ENCODE results near the gene ABLIM2. TPM values are rescaled to one million over a fixed set of nuclear protein-coding genes. Genes with fewer than 3 reads are reported as not detected.

The ABLIM2 gene
- total and polyA plus RNA-seq, 10 of the 15 experiments (the other 5 are each of a cell fraction or from before 2014, with no cell fraction given): 0.03 to 0.15 (median 0.05) TPM; not detected in 7

DNA sequence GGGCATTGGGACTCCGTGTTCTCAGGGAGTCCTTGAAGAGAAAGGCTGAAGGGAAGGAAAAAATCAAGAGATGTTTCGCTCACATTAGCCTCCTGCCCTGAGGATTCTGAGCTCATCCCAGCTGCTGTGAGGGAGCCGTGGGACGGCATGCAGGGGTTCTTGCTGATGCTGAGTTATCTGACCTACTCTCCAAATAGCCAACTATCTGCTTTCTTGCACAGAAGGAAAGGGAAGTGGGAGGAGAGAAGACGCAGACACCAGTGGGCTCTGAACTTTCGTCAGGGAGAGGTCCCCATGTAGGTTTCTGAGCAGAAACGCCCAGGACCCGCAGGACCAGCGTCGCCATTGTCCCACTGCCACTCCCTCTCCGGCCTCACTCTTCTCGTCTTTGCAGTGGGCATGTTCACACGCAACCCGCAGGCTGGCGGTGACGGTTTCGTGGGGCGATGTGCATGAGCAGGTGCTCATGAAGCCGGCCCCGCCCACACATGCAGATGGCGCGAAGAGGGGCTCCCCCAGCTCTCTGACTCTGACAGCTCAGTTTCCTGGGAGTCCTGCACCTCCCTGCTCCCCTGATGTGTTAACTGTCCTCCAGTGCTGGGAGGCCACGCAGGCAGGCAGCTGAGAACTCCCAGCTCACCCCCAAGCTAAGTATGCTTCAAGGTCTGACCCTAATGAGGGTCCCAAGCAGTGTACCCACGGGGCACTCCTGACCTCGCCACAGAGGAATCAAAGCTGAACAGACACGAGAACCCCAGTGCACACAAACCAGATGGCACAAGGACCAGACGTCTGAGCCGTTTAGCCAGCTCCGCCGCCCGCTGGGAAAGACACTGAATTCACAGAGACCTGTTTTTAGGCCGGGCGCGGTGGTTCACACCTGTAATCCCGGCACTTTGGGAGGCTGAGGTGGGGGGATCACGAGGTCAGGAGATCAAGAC, 13.6 kb upstream of the ABLIM2 start:
- no peak overlapping the region for H3K27ac ChIP-seq (ENCODE audit: control insufficient read depth, insufficient read depth)
- H3K4me2 ChIP-seq (ENCODE audit: control insufficient read depth, insufficient read depth): peak overlapping the region; percentile 96
- no TSS peak for BruUV-seq (replicated peaks)
- no peaks in the 10 kb centered on the region for H3K79me2 ChIP-seq (ENCODE audit: control insufficient read depth, insufficient read depth, low read length)
- H2AFZ ChIP-seq (ENCODE audit: control insufficient read depth, low read depth, low read length): peak overlapping the region; percentile 45
- peak; percentile 56 for FAIRE-seq
- ChIA-PET SMC1A (ENCODE audit: uncharacterized antibody, unreplicated experiment) (interaction anchor here (0.8 to 1.8 kb wide), 5 partner anchors 10 to 27 kb away, joined by 3 to 6 read pairs (median 5); partner anchors contain the start of genes ABLIM2 and SH3TC1), CTCF (interaction anchor here (0.6 to 2.5 kb wide), 8 partner anchors 13 to 232 kb away, joined by 3 to 18 read pairs (median 4); no protein-coding TSS in a partner anchor), RAD21 (ENCODE audit: unreplicated experiment) (interaction anchor here (0.6 to 1.6 kb wide), 5 partner anchors 14 to 57 kb away, joined by 3 to 8 read pairs (median 4); partner anchors contain the start of genes ABLIM2 and SH3TC1), POLR2A (interaction anchor here (1.0 to 1.5 kb wide), 4 partner anchors 13 to 29 kb away, joined by 3 to 6 read pairs (median 4); partner anchors contain the start of gene SH3TC1)
- DNase-seq (ENCODE audit: low read depth, low spot score): peak; percentile 24
- WGBS (ENCODE audit: insufficient coverage, insufficient replicate concordance, low lambda C conversion rate, missing lambda C conversion rate): 15% methylated on average over 36 of the region's 36 CpGs
- in situ Hi-C loops (cut with MboI) (no loop called here), intact Hi-C loops (cut with micrococcal nuclease; ENCODE audit: unreplicated experiment) (no loop called here)
- no peaks in the 10 kb centered on the region for H3K27me3 ChIP-seq (replicated peaks in 1 of 2; ENCODE audit: control insufficient read depth in 2 of 2, insufficient read depth in 2 of 2, low read length in 1 of 2)
- no peaks in the 10 kb centered on the region for H4K20me1 ChIP-seq (ENCODE audit: control insufficient read depth, insufficient read depth)
- 0 out of 2 replicates have a peak overlapping the region, but pooled peaks have one; percentile 31 for H3K9ac ChIP-seq (ENCODE audit: control insufficient read depth, insufficient read depth, low read length)
- H3K4me3 ChIP-seq: no peak overlapping the region
- H3K36me3 ChIP-seq (ENCODE audit: control insufficient read depth in 2 of 2, insufficient read depth in 2 of 2, low read length in 1 of 2): no peaks in the 10 kb centered on the region
- H3K9me3 ChIP-seq (replicated peaks; ENCODE audit: control insufficient read depth, insufficient read depth, low read length): peaks cover 14% of the 10 kb centered on the region; the same call in 2 of the 3 replicates
- peak; percentile 83 for ATAC-seq
- H3K4me1 ChIP-seq (ENCODE audit: control insufficient read depth, insufficient read depth, low read length): peaks cover 21% of the 10 kb centered on the region
- TF ChIP-seq BCL11A (IDR thresholded peaks at IDR 0.05; ENCODE audit: low read depth, low read length): peak; percentile 57; the same call in 1 of the 2 replicates
- TF ChIP-seq FOS (IDR thresholded peaks at IDR 0.05; ENCODE audit: borderline replicate concordance, extremely low read depth, insufficient read length): no peak
- no peak for TF ChIP-seq MTA3 (IDR thresholded peaks at IDR 0.05; ENCODE audit: borderline replicate concordance, low read length)
- peak; percentile 86 for TF ChIP-seq TCF3 (IDR thresholded peaks at IDR 0.05; ENCODE audit: borderline replicate concordance, insufficient read depth, low read depth, low read length)
- TF ChIP-seq NFYB (IDR thresholded peaks at IDR 0.05; ENCODE audit: insufficient read depth, low read depth, low read length): no peak
- no peak for TF ChIP-seq NFIC (IDR thresholded peaks at IDR 0.05; ENCODE audit: low read depth, low read length)
- TF ChIP-seq POU2F2 (IDR thresholded peaks at IDR 0.05; ENCODE audit: borderline replicate concordance, low read depth, low read length): peak; percentile 75; the same call in 2 of the 3 replicates
- TF ChIP-seq BACH1 (IDR thresholded peaks at IDR 0.05; ENCODE audit: borderline replicate concordance): peak; percentile 50; the same call in 1 of the 2 replicates
- no peak for TF ChIP-seq CHD1 (IDR thresholded peaks at IDR 0.05; ENCODE audit: low read depth, low read length)
- TF ChIP-seq ZBED1 (IDR thresholded peaks at IDR 0.05; ENCODE audit: borderline replicate concordance): no peak
- 0 out of 2 replicates have a peak, but pooled peaks have one; percentile 29 for TF ChIP-seq CBX5 (IDR thresholded peaks at IDR 0.05; ENCODE audit: low read depth)
- TF ChIP-seq, protein P1, sequence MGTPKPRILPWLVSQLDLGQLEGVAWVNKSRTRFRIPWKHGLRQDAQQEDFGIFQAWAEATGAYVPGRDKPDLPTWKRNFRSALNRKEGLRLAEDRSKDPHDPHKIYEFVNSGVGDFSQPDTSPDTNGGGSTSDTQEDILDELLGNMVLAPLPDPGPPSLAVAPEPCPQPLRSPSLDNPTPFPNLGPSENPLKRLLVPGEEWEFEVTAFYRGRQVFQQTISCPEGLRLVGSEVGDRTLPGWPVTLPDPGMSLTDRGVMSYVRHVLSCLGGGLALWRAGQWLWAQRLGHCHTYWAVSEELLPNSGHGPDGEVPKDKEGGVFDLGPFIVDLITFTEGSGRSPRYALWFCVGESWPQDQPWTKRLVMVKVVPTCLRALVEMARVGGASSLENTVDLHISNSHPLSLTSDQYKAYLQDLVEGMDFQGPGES (IDR thresholded peaks at IDR 0.05): no peak
- no peak for TF ChIP-seq EED (IDR thresholded peaks at IDR 0.05; ENCODE audit: low read depth)
- TF ChIP-seq, protein P2, sequence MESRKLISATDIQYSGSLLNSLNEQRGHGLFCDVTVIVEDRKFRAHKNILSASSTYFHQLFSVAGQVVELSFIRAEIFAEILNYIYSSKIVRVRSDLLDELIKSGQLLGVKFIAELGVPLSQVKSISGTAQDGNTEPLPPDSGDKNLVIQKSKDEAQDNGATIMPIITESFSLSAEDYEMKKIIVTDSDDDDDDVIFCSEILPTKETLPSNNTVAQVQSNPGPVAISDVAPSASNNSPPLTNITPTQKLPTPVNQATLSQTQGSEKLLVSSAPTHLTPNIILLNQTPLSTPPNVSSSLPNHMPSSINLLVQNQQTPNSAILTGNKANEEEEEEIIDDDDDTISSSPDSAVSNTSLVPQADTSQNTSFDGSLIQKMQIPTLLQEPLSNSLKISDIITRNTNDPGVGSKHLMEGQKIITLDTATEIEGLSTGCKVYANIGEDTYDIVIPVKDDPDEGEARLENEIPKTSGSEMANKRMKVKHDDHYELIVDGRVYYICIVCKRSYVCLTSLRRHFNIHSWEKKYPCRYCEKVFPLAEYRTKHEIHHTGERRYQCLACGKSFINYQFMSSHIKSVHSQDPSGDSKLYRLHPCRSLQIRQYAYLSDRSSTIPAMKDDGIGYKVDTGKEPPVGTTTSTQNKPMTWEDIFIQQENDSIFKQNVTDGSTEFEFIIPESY (IDR thresholded peaks at IDR 0.05): no peak
- TF ChIP-seq IRF4 (IDR thresholded peaks at IDR 0.05; ENCODE audit: low read depth, low read length): 0 out of 2 replicates have a peak, but pooled peaks have one; percentile 51
- TF ChIP-seq, protein P3, sequence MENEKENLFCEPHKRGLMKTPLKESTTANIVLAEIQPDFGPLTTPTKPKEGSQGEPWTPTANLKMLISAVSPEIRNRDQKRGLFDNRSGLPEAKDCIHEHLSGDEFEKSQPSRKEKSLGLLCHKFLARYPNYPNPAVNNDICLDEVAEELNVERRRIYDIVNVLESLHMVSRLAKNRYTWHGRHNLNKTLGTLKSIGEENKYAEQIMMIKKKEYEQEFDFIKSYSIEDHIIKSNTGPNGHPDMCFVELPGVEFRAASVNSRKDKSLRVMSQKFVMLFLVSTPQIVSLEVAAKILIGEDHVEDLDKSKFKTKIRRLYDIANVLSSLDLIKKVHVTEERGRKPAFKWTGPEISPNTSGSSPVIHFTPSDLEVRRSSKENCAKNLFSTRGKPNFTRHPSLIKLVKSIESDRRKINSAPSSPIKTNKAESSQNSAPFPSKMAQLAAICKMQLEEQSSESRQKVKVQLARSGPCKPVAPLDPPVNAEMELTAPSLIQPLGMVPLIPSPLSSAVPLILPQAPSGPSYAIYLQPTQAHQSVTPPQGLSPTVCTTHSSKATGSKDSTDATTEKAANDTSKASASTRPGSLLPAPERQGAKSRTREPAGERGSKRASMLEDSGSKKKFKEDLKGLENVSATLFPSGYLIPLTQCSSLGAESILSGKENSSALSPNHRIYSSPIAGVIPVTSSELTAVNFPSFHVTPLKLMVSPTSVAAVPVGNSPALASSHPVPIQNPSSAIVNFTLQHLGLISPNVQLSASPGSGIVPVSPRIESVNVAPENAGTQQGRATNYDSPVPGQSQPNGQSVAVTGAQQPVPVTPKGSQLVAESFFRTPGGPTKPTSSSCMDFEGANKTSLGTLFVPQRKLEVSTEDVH (IDR thresholded peaks at IDR 0.05; ENCODE audit: low read depth, partially characterized antibody): no peak
